Stomach (tissue), 9 donors: ENCODE results near the gene CAMKK1. TPM values are rescaled to one million over a fixed set of nuclear protein-coding genes. Genes with fewer than 3 reads are reported as not detected.

Experiments
- DNase-seq, 2 donors: peaks; one replicate each; pipeline versions ENCODE4 v3.0.0 to v3.0.0-alpha.2; 2013 to 2019
- H3K27ac ChIP-seq, 5 donors: fragments of 200-600 bp in 4 of 5; sonication (generic) in 4 of 5; one replicate each; pipeline ENCODE4 v1.5.1; 2013 to 2019; ENCODE audit warnings: mild to moderate bottlenecking in 1 of 5, moderate library complexity in 1 of 5
- H3K27me3 ChIP-seq, 3 donors: fragments of 200-600 bp; sonication (generic); one replicate each; pipeline ENCODE4 v1.5.1; 2017 to 2019; ENCODE audit warnings: mixed run types in 1 of 3
- H3K36me3 ChIP-seq, 4 donors: fragments of 200-600 bp; sonication (generic); 1 replicate in 3 of 4; 2 replicates in 1 of 4; pipeline ENCODE4 v1.5.1; 2016 to 2019
- H3K4me1 ChIP-seq, 4 donors: fragments of 200-600 bp; sonication (generic); one replicate each; pipeline ENCODE4 v1.5.1; 2016 to 2019
- H3K4me3 ChIP-seq, 4 donors: fragments of 200-600 bp; sonication (generic) in 3 of 4; one replicate each; pipeline ENCODE4 v1.5.1; 2016 to 2019; ENCODE audit warnings: mild to moderate bottlenecking in 1 of 4
- H3K9me3 ChIP-seq, 4 donors: fragments of 200-600 bp; sonication (generic); one replicate each; pipeline ENCODE4 v1.5.1; 2016 to 2019
- CTCF ChIP-seq, 7 experiments: fragments of 450-650 bp in 4 of 7; fragments of 200-600 bp in 3 of 7; sonication (generic) in 3 of 7; IDR thresholded peaks; one replicate each; pipeline ENCODE4 v1.5.1; 2016 to 2019; ENCODE audit warnings: antibody characterized with exemption in 7 of 7, control low read depth in 2 of 7, mild to moderate bottlenecking in 1 of 7
- EP300 ChIP-seq: sonication (generic); formaldehyde crosslinking; IDR thresholded peaks from one replicate; pipeline ENCODE4 v1.6.1; 2017; ENCODE audit warnings: antibody characterized with exemption
- POLR2A ChIP-seq, 4 donors: fragments of 450-650 bp; IDR thresholded peaks; one replicate each; pipeline ENCODE4 v1.6.1; 2016; ENCODE audit warnings: antibody characterized with exemption in 4 of 4, control low read depth in 2 of 4, mild to moderate bottlenecking in 1 of 4, moderate library complexity in 1 of 4
- POLR2AphosphoS5 ChIP-seq, 3 donors: sonication (generic); formaldehyde crosslinking; IDR thresholded peaks; one replicate each; pipeline ENCODE4 v1.6.1; 2016; ENCODE audit warnings: antibody characterized with exemption in 3 of 3
- WGBS, 5 donors: extraction: QIAGEN DNeasy Blood & Tissue Kit in 3 of 5; methylation state at CpG; one replicate each; pipeline versions ENCODE4 v1.1.5 to v1.1.7; 2013 to 2018; 5-methylcytosine and 5-hydroxymethylcytosine counted together
- intact Hi-C: fragments of 100-400 bp; cut with DNase I; formaldehyde crosslinking; loops from one replicate; pipeline ENCODE4 v1.15.1; 2023; ENCODE audit warnings: low total_unique reads
- polyA plus RNA-seq, 3 donors: library from polyadenylated mRNA; stranded (reverse); fragments of 200-250 nt; gene quantifications; one replicate each; pipeline ENCODE4 v1.2.3, GENCODE V29; 2013
- total RNA-seq, 5 donors: library from RNA; depleted of rRNA; stranded (reverse); fragments of >200 nt; gene quantifications; one replicate each; pipeline versions ENCODE4 v1.1.0 to v1.2.3, GENCODE V29; 2014 to 2016
- donor health status: healthy with polysubstance abuse.
- donor health status: Bipolar disorder and iron deficiency.
- donor health status: healthy.

Gene CAMKK1
- total and polyA plus RNA-seq, 8 donors, result 0.58 to 15.1 (median 4.6) TPM

GRCh38 chr17:3827124-3827773, 65.6 kb downstream of the CAMKK1 start:
- peak overlapping the region in 2 of 5 donors; percentile 47 to 69 for H3K27ac ChIP-seq
- peaks cover 5 to 38% (median 19%) of the 10 kb centered on the region in 4 donors for H3K4me1 ChIP-seq
- peak; percentile 65 to 78 for DNase-seq
- no peak overlapping the region for H3K4me3 ChIP-seq
- no peaks in the 10 kb centered on the region for H3K27me3 ChIP-seq
- H3K9me3 ChIP-seq, result no peaks in the 10 kb centered on the region
- TF ChIP-seq EP300, result no peak
- peak in 5 of 7 experiments; percentile 21 to 61 (median 48) for TF ChIP-seq CTCF (IDR thresholded peaks at IDR 0.05)
- no peak for TF ChIP-seq POLR2A (IDR thresholded peaks at IDR 0.05)
- no peak for TF ChIP-seq POLR2AphosphoS5 (IDR thresholded peaks at IDR 0.05)
- peaks cover 30 to 82% (median 77%) of the 10 kb centered on the region in 4 donors for H3K36me3 ChIP-seq
- 47 to 55% (median 48%) methylated on average over 6 of the region's 6 CpGs for WGBS, 5 donors
- intact Hi-C loops, result no loop called here

- Histone ChIP-seq H3K9me3 (no peaks in the 10 kb centered on the region), H3K36me3 (peaks cover 37 to 92% (median 85%) of the 10 kb centered on the region in 4 donors), H3K27ac (no peak overlapping the region), H3K4me3 (no peak overlapping the region), H3K4me1 (peaks cover 5 to 38% (median 19%) of the 10 kb centered on the region in 4 donors), H3K27me3 (no peaks in the 10 kb centered on the region)
- intact Hi-C loops, result no loop called here
- 88 to 94% (median 91%) methylated on average over 4 of the region's 4 CpGs for WGBS, 5 donors
- DNase-seq, result no peak
- TF ChIP-seq EP300, result no peak
- no peak for TF ChIP-seq CTCF (IDR thresholded peaks at IDR 0.05)
- TF ChIP-seq POLR2AphosphoS5 (IDR thresholded peaks at IDR 0.05), result no peak
- no peak for TF ChIP-seq POLR2A (IDR thresholded peaks at IDR 0.05)
These were observed 66.7 kb downstream of the CAMKK1 start for GRCh38 chr17:3826191-3826590.

- TF ChIP-seq POLR2AphosphoS5 (IDR thresholded peaks at IDR 0.05) (no peak), CTCF (IDR thresholded peaks at IDR 0.05) (no peak), POLR2A (IDR thresholded peaks at IDR 0.05) (no peak), EP300 (no peak)
- Histone ChIP-seq H3K4me3 (no peak overlapping the region), H3K4me1 (no peaks in the 10 kb centered on the region), H3K27me3 (no peaks in the 10 kb centered on the region), H3K36me3 (peaks cover 74 to 100% (median 100%) of the 10 kb centered on the region in 4 donors), H3K27ac (no peak overlapping the region), H3K9me3 (no peaks in the 10 kb centered on the region)
- DNase-seq, result no peak
- WGBS, 5 donors, result 89 to 96% (median 92%) methylated on average over 9 of the region's 9 CpGs
- intact Hi-C loops, result no loop called here
These were observed 71.8 kb downstream of the CAMKK1 start for GRCh38 chr17:3821101-3821500.

GRCh38 chr17:3818786-3819185, 74.1 kb downstream of the CAMKK1 start:
- DNase-seq, result no peak
- no peak overlapping the region for H3K4me3 ChIP-seq
- H3K4me1 ChIP-seq, result no peaks in the 10 kb centered on the region
- peaks cover 81 to 100% (median 100%) of the 10 kb centered on the region in 4 donors for H3K36me3 ChIP-seq
- WGBS, 5 donors, result 63 to 80% (median 72%) methylated on average over 6 of the region's 6 CpGs
- no peaks in the 10 kb centered on the region for H3K27me3 ChIP-seq
- TF ChIP-seq CTCF (IDR thresholded peaks at IDR 0.05) (no peak), POLR2AphosphoS5 (IDR thresholded peaks at IDR 0.05) (no peak), POLR2A (IDR thresholded peaks at IDR 0.05) (no peak), EP300 (no peak)
- peak overlapping the region in 2 of 5 donors; percentile 13 to 53 for H3K27ac ChIP-seq
- intact Hi-C loops, result no loop called here
- no peaks in the 10 kb centered on the region for H3K9me3 ChIP-seq
